ENCODE results near the gene C11orf86.
"Not testable (repeated sequence)": the region's sequence is repeated elsewhere in the genome, so short reads cannot be mapped to it uniquely, and the experiment has no call there.

Gene C11orf86

DNA sequence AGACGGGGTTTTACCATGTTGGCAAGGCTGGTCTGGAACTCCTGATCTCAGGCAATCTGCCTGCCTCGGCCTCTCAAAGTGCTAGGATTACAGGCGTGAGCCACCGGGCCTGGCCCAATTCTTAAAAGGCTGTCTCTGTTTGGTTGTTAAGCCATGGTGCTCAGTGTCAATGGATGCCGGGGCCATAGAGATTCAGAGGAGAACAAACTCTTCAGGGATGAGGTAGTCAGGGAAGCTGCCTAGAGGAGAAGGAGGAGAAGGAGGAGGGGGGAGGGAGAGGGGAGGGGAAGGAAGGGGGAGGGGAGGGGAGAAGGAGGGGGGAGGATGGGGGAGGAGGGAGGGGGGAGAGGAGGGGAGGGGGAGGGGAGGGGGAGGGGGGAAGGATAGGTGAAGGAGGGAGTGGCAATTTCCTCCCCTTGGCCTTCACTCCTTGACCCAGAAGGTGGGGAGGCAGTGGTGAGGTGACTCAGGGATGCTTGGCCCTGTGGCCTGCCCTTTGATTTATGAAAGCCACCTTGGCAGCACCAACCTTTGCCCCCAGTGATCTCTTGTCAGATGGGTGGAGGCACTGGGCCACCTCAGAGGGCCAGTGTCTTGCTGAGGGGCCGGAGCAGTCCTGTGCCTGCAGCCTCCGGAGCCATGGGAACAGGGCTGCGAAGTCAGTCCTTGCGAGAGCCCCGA is at the start of gene C11orf86:
Gene C11orf86, plus strand, starts transcription at position 581 of the 681 bp plus-strand sequence. Its CDS starts 59 bp downstream, at position 640.
- no peak for DNase-seq (ENCODE audit: extremely low read depth in 1 of 2, low read depth in 1 of 2)

GRCh38 chr11:66929753-66930152 is 45.4 kb upstream of the C11orf86 start:
- DNase-seq (ENCODE audit: extremely low read depth in 1 of 2, low read depth in 1 of 2): no peak

- no peak for DNase-seq (ENCODE audit: extremely low read depth in 1 of 2, low read depth in 1 of 2)
These were observed 42.6 kb upstream of the C11orf86 start for GRCh38 chr11:66932543-66932942.

DNA sequence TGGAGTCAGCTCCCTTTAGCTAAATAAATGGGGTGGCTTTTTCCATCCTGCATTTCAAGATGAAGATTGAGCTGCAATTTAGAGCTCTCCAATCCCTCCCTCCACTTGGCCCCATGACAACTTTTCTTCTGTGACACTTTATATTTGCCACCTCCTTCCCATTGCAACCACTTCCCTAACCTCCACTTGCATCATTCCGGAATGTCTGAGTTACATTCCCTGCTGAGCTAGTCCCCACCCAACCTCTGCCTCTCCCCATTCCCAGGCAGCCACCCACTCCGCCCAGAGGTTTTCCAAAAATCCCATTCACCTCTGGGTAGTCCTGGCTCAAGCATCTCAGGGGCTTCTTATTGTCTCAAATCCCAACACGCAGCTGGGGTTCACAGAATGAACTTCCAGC is 41.6 kb upstream of the C11orf86 start:
- DNase-seq (ENCODE audit: extremely low read depth in 1 of 2, low read depth in 1 of 2): no peak

DNA sequence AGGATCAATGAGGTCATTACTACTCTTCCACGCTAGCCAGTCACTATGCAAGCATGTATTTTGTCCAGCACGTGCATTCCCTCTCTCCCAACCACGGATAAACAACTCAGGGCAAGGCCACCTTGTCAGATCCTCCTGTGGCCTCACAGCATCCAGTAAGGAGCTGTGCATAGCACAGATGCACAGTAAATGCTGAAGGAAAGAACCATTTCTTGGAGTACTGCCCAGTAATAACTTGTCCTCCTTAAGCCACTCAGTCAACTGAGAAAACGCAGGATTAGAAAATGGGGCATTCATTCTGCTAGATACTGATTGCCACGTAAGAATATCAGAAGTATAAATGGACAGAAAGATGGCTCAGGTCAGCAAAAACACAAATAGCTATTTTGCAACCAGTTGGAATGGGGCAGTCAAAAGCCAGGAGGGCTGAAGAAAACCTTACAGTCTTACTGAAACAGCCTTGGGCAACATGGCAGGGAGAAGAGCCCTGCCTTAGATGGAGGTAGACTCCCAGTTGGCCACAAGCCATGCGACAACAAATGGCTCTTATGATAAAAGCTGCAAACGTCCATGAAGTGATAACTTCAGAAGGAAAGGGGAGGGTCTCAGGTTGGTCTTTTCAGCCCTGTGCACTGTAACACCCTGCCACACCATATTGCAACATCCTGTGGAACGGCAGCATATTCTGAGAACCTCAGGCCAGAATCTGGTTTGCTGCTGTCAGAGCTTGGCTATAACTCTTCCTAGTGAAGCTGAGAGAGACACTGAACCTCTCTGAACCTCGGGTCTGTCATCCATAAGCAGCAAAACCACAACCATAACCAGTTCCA is 39.9 kb upstream of the C11orf86 start:
- no peak for DNase-seq (ENCODE audit: extremely low read depth in 1 of 2, low read depth in 1 of 2)

DNA sequence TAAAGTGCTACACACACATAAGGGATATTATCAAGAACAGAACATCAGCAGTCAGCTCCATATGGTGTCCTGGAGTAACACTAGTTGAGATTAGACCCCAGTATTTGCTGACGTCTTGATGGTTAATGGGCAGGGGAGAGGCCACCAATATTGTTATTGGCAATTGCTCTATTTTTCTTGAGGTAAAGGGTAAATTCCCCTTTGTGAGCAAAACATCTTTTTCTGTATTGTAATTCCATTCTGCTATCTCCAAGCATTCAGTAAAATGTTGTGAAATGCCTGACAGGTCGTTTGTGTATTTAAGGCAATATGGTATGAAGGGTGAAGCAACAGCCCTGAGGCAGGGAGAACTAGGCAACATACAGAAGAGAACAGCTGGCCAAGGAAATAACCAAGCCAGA is 38.8 kb upstream of the C11orf86 start:
- no peak for DNase-seq (ENCODE audit: extremely low read depth in 1 of 2, low read depth in 1 of 2)

DNA sequence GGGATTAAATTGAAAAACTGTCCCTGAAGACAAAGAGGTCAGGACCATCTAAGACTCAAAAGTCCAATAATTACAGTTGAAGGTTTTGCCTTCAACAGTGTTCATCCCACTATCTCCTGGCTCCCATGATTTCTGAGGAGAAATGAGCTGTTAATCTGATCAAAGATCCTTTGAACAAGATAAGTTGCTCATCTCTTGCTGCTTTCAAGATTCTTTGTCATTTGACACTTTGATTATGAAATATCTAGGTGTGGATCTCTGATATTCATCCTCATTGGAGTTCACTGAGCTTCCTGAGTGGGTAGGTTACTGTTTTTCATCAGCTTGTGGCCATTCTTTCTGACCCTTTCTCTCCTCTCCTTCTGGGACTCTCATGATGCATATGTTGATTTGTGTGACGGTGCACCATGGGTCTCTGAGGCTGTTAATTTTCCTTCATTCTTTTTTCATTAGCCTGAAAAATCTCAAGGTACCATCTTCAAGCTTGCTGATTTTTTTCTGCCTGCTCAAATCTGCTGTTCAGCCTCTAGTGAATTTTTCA is 37.8 kb upstream of the C11orf86 start:
- DNase-seq (ENCODE audit: extremely low read depth in 1 of 2, low read depth in 1 of 2): no peak

GRCh38 chr11:66938582-66939135 is 36.4 kb upstream of the C11orf86 start:
- DNase-seq (ENCODE audit: extremely low read depth in 1 of 2, low read depth in 1 of 2): no peak

GRCh38 chr11:66950112-66950535 is 25.0 kb upstream of the C11orf86 start:
- no peak for DNase-seq (ENCODE audit: extremely low read depth in 1 of 2, low read depth in 1 of 2)

GRCh38 chr11:66951135-66951534 is 24.0 kb upstream of the C11orf86 start:
- DNase-seq (ENCODE audit: extremely low read depth in 1 of 2, low read depth in 1 of 2): no peak

- no peak for DNase-seq (ENCODE audit: extremely low read depth in 1 of 2, low read depth in 1 of 2)
These were observed 23.2 kb upstream of the C11orf86 start for GRCh38 chr11:66951927-66952337.

DNA sequence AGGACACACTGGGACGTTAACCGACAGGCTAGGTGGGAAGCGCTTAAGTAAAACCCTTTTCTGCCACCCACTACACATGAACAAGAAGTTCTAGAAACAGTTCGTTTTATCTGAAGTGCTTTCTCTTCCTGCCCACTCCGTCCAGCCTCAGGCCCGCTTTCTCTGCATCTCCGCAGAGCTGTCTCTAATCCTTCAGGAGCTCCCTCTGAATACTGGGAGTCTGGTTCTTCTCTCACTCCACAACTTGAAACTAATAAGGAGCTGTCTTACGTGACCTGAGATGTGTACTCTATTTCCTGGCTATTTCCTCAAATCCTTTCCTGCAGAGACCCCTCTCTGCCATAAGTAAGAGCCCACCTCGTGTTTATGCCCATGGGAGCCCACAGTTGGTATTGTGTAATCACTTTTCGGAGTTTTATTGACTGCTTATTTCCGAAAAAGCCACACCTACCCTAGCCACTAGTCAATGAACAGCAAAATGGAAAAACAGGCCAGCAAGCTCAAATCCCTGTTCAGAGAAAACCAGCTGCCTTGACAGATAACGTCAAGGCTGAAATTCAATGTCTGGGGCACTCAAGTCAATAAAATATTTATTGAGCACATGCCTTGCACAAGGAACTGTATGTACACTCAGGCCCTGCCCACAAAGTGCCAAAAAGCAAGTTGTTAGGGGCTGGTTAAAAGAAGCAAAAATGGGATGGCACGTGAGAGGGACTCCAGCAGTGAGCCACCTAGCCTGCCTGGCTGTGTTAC is 21.8 kb upstream of the C11orf86 start:
- no peak for DNase-seq (ENCODE audit: extremely low read depth in 1 of 2, low read depth in 1 of 2)

DNA sequence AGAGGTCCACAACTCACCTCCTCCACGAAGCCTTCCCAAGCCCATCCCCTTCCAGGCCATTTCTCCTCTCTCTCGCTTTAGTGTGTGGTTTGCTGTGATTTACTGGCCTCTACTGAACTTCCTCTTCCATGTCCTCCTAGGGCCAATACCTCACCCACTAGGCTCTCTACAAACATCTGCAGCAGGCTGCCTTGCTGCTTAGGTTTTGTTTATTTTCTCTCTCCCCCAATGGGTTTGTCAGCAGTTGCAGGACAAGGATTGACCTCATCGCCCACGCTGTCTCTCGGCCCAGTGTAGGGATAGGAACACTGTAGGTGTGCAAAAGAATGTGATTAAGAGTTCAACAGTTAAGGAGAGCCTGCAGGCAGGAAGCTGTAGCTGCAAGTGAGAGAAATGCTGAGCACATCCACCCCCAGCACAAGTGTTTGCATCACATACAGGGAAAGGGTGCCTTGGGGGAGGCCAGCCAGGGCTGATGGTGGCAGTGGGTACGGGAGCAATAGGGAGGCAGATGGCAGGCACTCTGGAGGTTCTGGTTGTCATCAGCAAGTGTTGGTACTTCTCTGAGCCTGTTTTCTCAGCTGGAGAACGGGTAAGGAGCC is 18.3 kb upstream of the C11orf86 start:
- no peak for DNase-seq (ENCODE audit: extremely low read depth in 1 of 2, low read depth in 1 of 2)

- DNase-seq (ENCODE audit: extremely low read depth in 1 of 2, low read depth in 1 of 2): no peak
These were observed 17.2 kb upstream of the C11orf86 start for GRCh38 chr11:66957971-66958231.

DNA sequence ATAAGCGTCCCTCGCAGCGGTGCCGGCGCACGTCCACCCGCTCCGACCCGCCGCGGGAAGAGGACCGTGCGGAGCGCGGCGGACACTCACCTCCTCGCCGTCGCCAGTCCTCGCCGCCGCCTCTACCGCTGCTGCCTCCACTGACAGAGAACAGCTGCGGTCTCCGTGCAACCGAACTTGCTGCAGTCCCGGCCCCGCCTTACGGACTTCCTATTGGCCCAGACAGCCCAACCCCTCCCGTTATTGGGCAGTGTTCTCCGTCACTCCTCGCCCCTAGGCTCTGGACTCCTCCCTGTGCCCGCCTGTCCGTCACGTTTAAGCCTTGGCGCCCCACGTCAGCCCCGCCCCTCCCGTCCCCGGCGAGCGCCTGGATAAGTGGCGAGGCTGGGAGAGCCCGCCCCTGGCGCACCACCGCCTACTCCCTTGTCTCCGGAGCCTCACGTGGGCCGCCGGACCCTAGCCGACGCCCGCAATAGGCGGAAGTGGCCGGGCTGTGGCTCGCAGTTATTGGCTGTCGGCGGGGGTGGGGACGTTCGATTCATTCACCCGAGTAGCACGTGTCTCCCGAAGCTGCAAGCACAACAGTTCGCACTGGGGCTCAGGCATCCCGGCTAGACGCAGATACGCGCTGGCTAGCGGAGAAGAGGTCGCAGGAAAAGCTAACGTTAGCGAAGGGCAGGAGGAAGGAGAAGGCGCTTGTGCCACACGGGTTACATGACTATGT is 16.7 kb upstream of the C11orf86 start, which contains the start of gene PC:
Gene PC, minus strand, starts transcription at position 152 of the 724 bp plus-strand sequence. CDS start 86,224 bp downstream, outside the sequence.
- DNase-seq (ENCODE audit: extremely low read depth in 1 of 2, low read depth in 1 of 2): peak; percentile 90 to 95

DNA sequence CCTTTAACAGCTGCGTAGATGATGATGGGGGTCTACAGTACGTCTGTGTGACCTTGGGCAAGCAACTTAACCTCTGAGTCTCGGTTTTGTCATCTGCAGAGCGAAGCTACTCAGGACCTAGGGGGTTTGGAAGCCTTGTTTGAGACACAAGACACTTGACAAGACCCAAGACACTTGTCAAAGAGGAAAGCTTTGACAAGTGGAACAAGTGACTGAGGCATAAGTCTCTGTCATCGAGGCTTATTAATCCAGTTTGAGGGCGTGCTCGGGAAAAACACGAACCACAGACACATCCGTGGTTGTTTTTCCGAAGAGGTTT is 16.2 kb upstream of the C11orf86 start:
- no peak for DNase-seq (ENCODE audit: extremely low read depth in 1 of 2, low read depth in 1 of 2)

DNA sequence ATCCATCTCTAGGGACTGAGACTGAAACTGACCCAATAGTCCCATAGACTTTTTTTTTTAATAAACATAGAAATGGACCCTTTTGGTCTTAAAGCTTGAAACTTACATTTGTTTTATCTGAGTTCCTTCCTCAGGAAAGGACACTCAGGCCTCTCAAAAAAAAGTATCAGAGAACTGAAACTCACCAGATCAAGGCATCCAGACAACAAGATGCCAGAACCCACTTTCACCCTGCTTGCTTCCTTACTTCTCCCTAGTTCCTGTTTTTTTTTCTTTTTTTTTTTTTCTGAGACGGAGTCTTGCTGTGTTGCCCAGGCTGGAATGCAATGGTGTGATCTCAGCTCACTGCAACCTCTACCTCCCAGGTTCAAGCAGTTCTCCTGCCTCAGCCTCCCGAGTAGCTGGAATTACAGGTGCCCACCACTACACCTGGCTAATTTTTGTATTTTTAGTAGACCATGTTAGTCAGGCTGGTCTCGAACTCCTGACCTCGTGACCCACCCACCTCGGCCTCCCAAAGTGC is 13.4 kb upstream of the C11orf86 start:
- not testable (repeated sequence) for DNase-seq (ENCODE audit: extremely low read depth in 1 of 2, low read depth in 1 of 2)

DNA sequence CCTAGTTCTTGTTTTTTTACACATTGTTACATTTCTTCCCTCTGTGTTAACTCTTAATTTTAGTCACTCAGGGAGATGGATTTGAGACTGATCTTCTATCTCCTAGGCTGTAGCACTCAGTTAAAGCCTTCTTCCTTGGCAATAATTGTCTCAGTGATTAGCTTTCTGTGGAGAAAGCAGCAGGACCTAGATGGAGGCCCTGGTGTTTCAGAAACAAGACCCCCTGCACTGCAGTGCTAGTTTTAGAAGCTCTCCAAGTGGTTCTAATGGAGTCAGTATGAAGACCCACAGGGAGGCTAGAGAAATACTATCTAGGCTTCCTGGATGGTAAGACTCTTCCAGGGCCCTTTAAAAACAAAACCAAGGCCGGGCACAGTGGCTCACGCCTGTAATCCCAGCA is 12.9 kb upstream of the C11orf86 start:
- DNase-seq (ENCODE audit: extremely low read depth in 1 of 2, low read depth in 1 of 2): no peak

DNA sequence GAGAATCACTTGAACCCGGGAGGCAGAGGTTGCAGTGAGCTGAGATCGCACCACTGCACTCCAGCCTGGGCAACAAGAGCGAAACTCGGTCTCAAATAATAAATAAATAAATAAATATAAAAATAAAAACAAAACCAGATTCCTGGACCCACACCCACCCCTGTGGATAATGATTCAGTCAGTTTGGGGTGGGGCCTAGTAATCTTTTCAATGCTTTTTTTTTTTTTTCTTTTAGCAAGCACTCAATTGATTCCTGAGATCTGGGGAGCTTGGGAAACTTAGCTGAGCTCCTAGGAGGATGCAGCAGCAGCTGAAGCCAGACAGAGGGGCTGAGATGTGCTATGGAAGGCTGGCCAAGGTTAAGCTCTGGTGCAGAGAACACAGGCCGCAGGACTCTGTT is 12.3 kb upstream of the C11orf86 start:
- DNase-seq (ENCODE audit: extremely low read depth in 1 of 2, low read depth in 1 of 2): no peak

DNA sequence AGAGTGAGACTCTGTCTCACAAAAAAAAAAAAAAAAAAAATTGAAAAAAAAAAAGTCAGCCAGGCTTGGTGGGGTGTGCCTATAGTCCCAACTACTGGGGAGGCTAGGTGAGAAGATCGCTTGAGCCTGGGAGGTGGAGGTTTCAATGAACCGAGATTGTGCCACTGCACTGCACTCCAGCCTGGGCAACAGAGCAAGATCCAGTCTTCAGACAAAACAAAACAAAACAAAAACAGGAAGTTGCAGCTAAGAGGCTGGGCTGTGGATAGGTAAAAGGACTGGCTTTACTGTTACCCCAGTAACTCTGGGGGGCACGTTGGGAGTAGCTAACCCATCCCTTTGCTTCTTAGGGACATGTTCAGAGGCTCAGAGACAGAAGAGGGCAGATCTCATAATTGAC is 10.6 kb upstream of the C11orf86 start:
- DNase-seq (ENCODE audit: extremely low read depth in 1 of 2, low read depth in 1 of 2): no peak
